Panc1 (cell line): ENCODE data around the gene BANF2. TPM values are rescaled to one million over a fixed set of nuclear protein-coding genes. Genes with fewer than 3 reads are reported as not detected.

Source experiments
- ATAC-seq: fragments of 200-7000 bp; cut with Tn5 transposase; 2 replicates; pipeline ENCODE4 v1.9.1; 2020; ENCODE audit warnings: mild to moderate bottlenecking, moderate library complexity
- BruUV-seq: library from RNA; stranded (reverse); fragments of 400-500 nt; replicated peaks from 2 replicates; lab custom pipeline; 2021; lab: Mats Ljungman, UMichigan
- CTCF ChIA-PET: fragments of 300-600 bp; sonication (Branson Sonifier 250); formaldehyde crosslinking; loops from one replicate; lab custom pipeline; 2022; ENCODE audit warnings: antibody characterized with exemption; lab: Charles Lee
- POLR2A ChIA-PET: fragments of 300-600 bp; sonication (Branson Sonifier 250); formaldehyde crosslinking; loops from one replicate; lab custom pipeline; 2022; ENCODE audit warnings: antibody characterized with exemption; lab: Charles Lee
- DNase-seq: peaks from one replicate; pipeline ENCODE4 v3.0.0-alpha.2; 2010; ENCODE audit warnings: low read depth, low spot score
- H3K27ac ChIP-seq: 2 replicates; pipeline ENCODE4 v1.5.1; 2011; ENCODE audit warnings: mild to moderate bottlenecking, low read length, inconsistent platforms
- H3K27me3 ChIP-seq: fragments of 200-500 bp; sonication (Bioruptor generic); 2 replicates; pipeline ENCODE4 v1.6.0; 2014; ENCODE audit warnings: low read length, inconsistent platforms; ENCODE audit not compliant: control insufficient read depth, insufficient read depth
- H3K36me3 ChIP-seq: fragments of 200-500 bp; sonication (Bioruptor generic); 2 replicates; pipeline ENCODE4 v1.5.1; 2014; ENCODE audit warnings: inconsistent platforms, mild to moderate bottlenecking, low read length, moderate library complexity; ENCODE audit not compliant: control insufficient read depth, insufficient read depth
- H3K4me1 ChIP-seq: 2 replicates; pipeline ENCODE4 v1.5.1; 2011; ENCODE audit warnings: inconsistent platforms, mild to moderate bottlenecking, low read length, moderate library complexity; ENCODE audit not compliant: control insufficient read depth, insufficient read depth
- H3K4me3 ChIP-seq, 2 experiments: 2 replicates each; pipeline ENCODE4 v1.5.1; 2011 to 2012; ENCODE audit warnings: low read depth in 2 of 2, low read length in 2 of 2, mild to moderate bottlenecking in 2 of 2, inconsistent platforms in 1 of 2, moderate library complexity in 1 of 2
- H3K9me3 ChIP-seq: fragments of 200-500 bp; sonication (Bioruptor generic); 2 replicates; pipeline ENCODE4 v1.5.1; 2014; ENCODE audit warnings: low read depth, mild to moderate bottlenecking, inconsistent platforms, low read length, moderate library complexity; ENCODE audit not compliant: control insufficient read depth, insufficient read depth
- CTCF ChIP-seq: fragments of 450-650 bp; IDR thresholded peaks from 2 replicates; pipeline ENCODE4 v1.5.1; 2017; ENCODE audit warnings: mild to moderate bottlenecking
- POLR2AphosphoS5 ChIP-seq: IDR thresholded peaks from 2 replicates; pipeline ENCODE4 v1.6.1; 2012; ENCODE audit warnings: mild to moderate bottlenecking, low read depth, low read length, moderate library complexity
- REST ChIP-seq, 2 experiments: IDR thresholded peaks; 2 replicates each; pipeline ENCODE4 v1.6.1; 2011 to 2012; ENCODE audit warnings: low read depth in 2 of 2, control low read depth in 1 of 2, low read length in 1 of 2, mild to moderate bottlenecking in 1 of 2, moderate library complexity in 1 of 2; ENCODE audit not compliant: insufficient read depth in 1 of 2
- SIN3A ChIP-seq: IDR thresholded peaks from 2 replicates; pipeline ENCODE4 v1.6.1; 2012; ENCODE audit warnings: low read depth, mild to moderate bottlenecking, low read length, moderate library complexity, borderline replicate concordance; ENCODE audit not compliant: insufficient read depth
- TCF7L2 ChIP-seq: IDR thresholded peaks from 2 replicates; pipeline ENCODE4 v1.6.1; 2011; ENCODE audit warnings: mild to moderate bottlenecking, low read depth, low read length, inconsistent platforms
- in situ Hi-C: cut with HindIII; loops from 2 replicates; pipeline ENCODE4 v1.10.0; 2016; ENCODE audit warnings: low sequenced_read_pairs, low pct_unique_long_range_greater_than_20kb
- intact Hi-C: fragments of 100-400 bp; cut with micrococcal nuclease; formaldehyde crosslinking; loops from one replicate; pipeline ENCODE4 v1.10.0; 2022; ENCODE audit not compliant: unreplicated experiment
- total RNA-seq: library from RNA; stranded (reverse); gene quantifications from one replicate; pipeline ENCODE4 v1.2.1, GENCODE V29; 2021; ENCODE audit not compliant: unreplicated experiment

BANF2 gene
- total RNA-seq, 1 experiment from 2014 or later = not detected

- CTCF ChIA-PET = no interaction called here
- TF ChIP-seq POLR2AphosphoS5 (no peak), SIN3A (no peak), TCF7L2 (no peak), REST (IDR thresholded peaks at IDR 0.05; ENCODE audit: insufficient read depth in 1 of 2, low read depth in 2 of 2, low read length in 1 of 2) (no peak), CTCF (no peak)
- intact Hi-C loops (no loop called here), in situ Hi-C loops (no loop called here)
- POLR2A ChIA-PET = no interaction called here
- no peak overlapping the region for H3K4me3 ChIP-seq
- DNase-seq (no peak), ATAC-seq (no peak)
- H3K27me3 ChIP-seq = 0 out of 2 replicates have a peak, but pooled peaks cover 2% of the 10 kb centered on the region
- BruUV-seq = no TSS peak
- H3K9me3 ChIP-seq = no peaks in the 10 kb centered on the region
- no peaks in the 10 kb centered on the region for H3K4me1 ChIP-seq
- H3K27ac ChIP-seq = no peak overlapping the region
- no peaks in the 10 kb centered on the region for H3K36me3 ChIP-seq
These were observed 50.9 kb downstream of the BANF2 start for GRCh38 chr20:17750722-17751045.

- in situ Hi-C loops = no loop called here
- POLR2A ChIA-PET = no interaction called here
- CTCF ChIA-PET = no interaction called here
- intact Hi-C loops = no loop called here
- Histone ChIP-seq H3K9me3 (no peaks in the 10 kb centered on the region), H3K27ac (no peak overlapping the region), H3K4me1 (no peaks in the 10 kb centered on the region), H3K4me3 (no peak overlapping the region), H3K36me3 (no peaks in the 10 kb centered on the region), H3K27me3 (0 out of 2 replicates have a peak, but pooled peaks cover 2% of the 10 kb centered on the region)
- ATAC-seq (no peak), DNase-seq (no peak)
- TF ChIP-seq REST (IDR thresholded peaks at IDR 0.05; ENCODE audit: insufficient read depth in 1 of 2, low read depth in 2 of 2, low read length in 1 of 2) (no peak), TCF7L2 (no peak), SIN3A (no peak), CTCF (no peak), POLR2AphosphoS5 (no peak)
- BruUV-seq = no TSS peak
These were observed 51.9 kb downstream of the BANF2 start for GRCh38 chr20:17751640-17752039.
